Astrocyte (in vitro differentiated cells and primary cell): Measurements from ENCODE around the gene GET4.

ENCODE experiments used
- EZH2 ChIP-seq: IDR thresholded peaks from 2 replicates; pipeline ENCODE4 v1.6.1; 2012; ENCODE audit warnings: mild to moderate bottlenecking, low read length, inconsistent platforms; ENCODE audit not compliant: insufficient read depth
- TF ChIP-seq, protein P1 (sequence below): IDR thresholded peaks from 2 replicates; pipeline ENCODE4 v1.5.1; 2011; ENCODE audit warnings: low read depth, mild to moderate bottlenecking, inconsistent platforms, low read length, moderate library complexity; ENCODE audit not compliant: insufficient read depth

- TF ChIP-seq, protein P1, sequence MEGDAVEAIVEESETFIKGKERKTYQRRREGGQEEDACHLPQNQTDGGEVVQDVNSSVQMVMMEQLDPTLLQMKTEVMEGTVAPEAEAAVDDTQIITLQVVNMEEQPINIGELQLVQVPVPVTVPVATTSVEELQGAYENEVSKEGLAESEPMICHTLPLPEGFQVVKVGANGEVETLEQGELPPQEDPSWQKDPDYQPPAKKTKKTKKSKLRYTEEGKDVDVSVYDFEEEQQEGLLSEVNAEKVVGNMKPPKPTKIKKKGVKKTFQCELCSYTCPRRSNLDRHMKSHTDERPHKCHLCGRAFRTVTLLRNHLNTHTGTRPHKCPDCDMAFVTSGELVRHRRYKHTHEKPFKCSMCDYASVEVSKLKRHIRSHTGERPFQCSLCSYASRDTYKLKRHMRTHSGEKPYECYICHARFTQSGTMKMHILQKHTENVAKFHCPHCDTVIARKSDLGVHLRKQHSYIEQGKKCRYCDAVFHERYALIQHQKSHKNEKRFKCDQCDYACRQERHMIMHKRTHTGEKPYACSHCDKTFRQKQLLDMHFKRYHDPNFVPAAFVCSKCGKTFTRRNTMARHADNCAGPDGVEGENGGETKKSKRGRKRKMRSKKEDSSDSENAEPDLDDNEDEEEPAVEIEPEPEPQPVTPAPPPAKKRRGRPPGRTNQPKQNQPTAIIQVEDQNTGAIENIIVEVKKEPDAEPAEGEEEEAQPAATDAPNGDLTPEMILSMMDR = no peak
- TF ChIP-seq EZH2 = no peak
Measured at GRCh38 chr7:889025-889390, 12.7 kb downstream of the GET4 start.
